SK-N-SH (cell line): ENCODE data around the gene UVRAG.

Experiments
- EP300 ChIP-seq, 2 experiments: IDR thresholded peaks; 2 replicates each; pipeline versions ENCODE4 v1.4.0 to v1.6.1; 2012; ENCODE audit warnings: borderline replicate concordance in 1 of 2, low read depth in 1 of 2, low read length in 1 of 2
- POLR2AphosphoS5 ChIP-seq: IDR thresholded peaks from 2 replicates; pipeline ENCODE4 v1.6.1; 2012; ENCODE audit warnings: low read depth, low read length
- RCOR1 ChIP-seq: fragments of 150-350 bp; IDR thresholded peaks from 2 replicates; pipeline ENCODE4 v1.6.1; 2017; ENCODE audit warnings: antibody characterized with exemption, low read length
- TAF1 ChIP-seq: IDR thresholded peaks from 2 replicates; pipeline ENCODE4 v1.6.1; 2012; ENCODE audit warnings: low read depth, mild to moderate bottlenecking, low read length, moderate library complexity, borderline replicate concordance
- USF1 ChIP-seq: IDR thresholded peaks from 2 replicates; pipeline ENCODE4 v1.4.0; 2012; ENCODE audit warnings: low read depth, borderline replicate concordance
- TF ChIP-seq, protein P1 (sequence below): fragments of 200-600 bp; sonication (generic); IDR thresholded peaks from 2 replicates; pipeline ENCODE4 v1.6.1; 2017; ENCODE audit warnings: antibody characterized with exemption, mild to moderate bottlenecking, moderate library complexity

- TF ChIP-seq, protein P1, sequence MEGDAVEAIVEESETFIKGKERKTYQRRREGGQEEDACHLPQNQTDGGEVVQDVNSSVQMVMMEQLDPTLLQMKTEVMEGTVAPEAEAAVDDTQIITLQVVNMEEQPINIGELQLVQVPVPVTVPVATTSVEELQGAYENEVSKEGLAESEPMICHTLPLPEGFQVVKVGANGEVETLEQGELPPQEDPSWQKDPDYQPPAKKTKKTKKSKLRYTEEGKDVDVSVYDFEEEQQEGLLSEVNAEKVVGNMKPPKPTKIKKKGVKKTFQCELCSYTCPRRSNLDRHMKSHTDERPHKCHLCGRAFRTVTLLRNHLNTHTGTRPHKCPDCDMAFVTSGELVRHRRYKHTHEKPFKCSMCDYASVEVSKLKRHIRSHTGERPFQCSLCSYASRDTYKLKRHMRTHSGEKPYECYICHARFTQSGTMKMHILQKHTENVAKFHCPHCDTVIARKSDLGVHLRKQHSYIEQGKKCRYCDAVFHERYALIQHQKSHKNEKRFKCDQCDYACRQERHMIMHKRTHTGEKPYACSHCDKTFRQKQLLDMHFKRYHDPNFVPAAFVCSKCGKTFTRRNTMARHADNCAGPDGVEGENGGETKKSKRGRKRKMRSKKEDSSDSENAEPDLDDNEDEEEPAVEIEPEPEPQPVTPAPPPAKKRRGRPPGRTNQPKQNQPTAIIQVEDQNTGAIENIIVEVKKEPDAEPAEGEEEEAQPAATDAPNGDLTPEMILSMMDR, result no peak
- TF ChIP-seq POLR2AphosphoS5 (no peak), USF1 (no peak), TAF1 (no peak), EP300 (IDR thresholded peaks at IDR 0.05; ENCODE audit: borderline replicate concordance in 1 of 2, low read depth in 1 of 2, low read length in 1 of 2) (no peak), RCOR1 (no peak)
Measured at GRCh38 chr11:76162336-76163288, 347.6 kb downstream of the UVRAG start.
